ENCODE measurements around the gene PRKCD. TPM values are rescaled to one million over a fixed set of nuclear protein-coding genes. Genes with fewer than 3 reads are reported as not detected.

The PRKCD gene
- total RNA-seq, 6 donors from 2014 or later: 57.7 to 116 (median 67.9) TPM

DNA sequence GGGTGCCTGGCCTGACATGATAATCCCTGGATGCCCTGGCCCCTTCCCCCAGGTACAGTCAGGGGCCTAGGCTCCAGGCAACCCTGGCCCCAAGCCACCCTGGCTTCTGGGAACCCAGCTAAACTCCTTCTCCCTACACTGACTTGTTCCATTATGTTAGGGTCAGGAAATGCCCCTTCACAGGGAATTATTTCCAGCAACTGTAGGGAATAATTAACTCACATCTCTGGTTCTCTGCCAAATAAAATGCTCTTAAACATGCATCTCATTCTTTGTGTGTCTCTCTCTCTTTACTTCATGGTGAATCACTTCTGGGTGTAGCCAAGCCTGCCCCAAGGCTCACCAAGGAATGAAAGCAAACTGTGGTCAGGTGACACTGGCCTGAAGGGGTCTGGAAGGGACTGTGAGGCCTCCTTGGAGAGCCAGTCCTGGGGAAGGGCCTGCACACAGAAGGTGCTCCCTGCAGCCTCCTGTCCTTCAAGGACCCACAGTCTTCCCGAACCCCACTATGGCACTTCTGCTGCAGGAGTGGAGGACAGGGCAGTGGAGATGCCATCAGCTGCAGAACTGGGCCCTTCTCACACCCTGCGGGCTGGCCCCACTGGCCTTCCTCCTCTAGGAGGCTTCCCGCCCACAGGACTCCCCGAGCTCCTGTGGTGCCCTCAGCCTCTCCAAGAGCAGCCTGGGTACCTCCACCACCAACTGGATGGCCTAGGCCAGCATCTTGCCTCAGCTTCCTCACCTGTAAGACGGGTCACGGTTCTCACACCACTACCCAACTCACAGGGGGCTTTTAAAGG is 77.2 kb downstream of the PRKCD start:
- peak; percentile 53 to 79 for ATAC-seq (ENCODE audit: low FRiP score in 2 of 2)
- H3K4me3 ChIP-seq: no peak overlapping the region
- H3K27me3 ChIP-seq: no peaks in the 10 kb centered on the region
- peak overlapping the region; percentile 54 to 86 (median 73) for H3K27ac ChIP-seq
- peak in 1 of 2 donors; percentile 79 for DNase-seq
- peak in 1 of 4 donors; percentile 88 for TF ChIP-seq EP300 (IDR thresholded peaks at IDR 0.05)
- no peak for TF ChIP-seq POLR2A (IDR thresholded peaks at IDR 0.05)
- peak; percentile 27 to 57 for TF ChIP-seq POLR2AphosphoS5 (IDR thresholded peaks at IDR 0.05)
- TF ChIP-seq, protein P1, sequence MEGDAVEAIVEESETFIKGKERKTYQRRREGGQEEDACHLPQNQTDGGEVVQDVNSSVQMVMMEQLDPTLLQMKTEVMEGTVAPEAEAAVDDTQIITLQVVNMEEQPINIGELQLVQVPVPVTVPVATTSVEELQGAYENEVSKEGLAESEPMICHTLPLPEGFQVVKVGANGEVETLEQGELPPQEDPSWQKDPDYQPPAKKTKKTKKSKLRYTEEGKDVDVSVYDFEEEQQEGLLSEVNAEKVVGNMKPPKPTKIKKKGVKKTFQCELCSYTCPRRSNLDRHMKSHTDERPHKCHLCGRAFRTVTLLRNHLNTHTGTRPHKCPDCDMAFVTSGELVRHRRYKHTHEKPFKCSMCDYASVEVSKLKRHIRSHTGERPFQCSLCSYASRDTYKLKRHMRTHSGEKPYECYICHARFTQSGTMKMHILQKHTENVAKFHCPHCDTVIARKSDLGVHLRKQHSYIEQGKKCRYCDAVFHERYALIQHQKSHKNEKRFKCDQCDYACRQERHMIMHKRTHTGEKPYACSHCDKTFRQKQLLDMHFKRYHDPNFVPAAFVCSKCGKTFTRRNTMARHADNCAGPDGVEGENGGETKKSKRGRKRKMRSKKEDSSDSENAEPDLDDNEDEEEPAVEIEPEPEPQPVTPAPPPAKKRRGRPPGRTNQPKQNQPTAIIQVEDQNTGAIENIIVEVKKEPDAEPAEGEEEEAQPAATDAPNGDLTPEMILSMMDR (IDR thresholded peaks at IDR 0.05): no peak
- no peaks in the 10 kb centered on the region for H3K9me3 ChIP-seq
- H3K36me3 ChIP-seq: peaks cover 12 to 80% (median 69%) of the 10 kb centered on the region in 4 donors
- peaks cover 21 to 77% (median 68%) of the 10 kb centered on the region in 4 donors for H3K4me1 ChIP-seq
- 85 to 91% methylated on average over 5 to 6 of the region's 6 CpGs for WGBS, 2 donors

DNA sequence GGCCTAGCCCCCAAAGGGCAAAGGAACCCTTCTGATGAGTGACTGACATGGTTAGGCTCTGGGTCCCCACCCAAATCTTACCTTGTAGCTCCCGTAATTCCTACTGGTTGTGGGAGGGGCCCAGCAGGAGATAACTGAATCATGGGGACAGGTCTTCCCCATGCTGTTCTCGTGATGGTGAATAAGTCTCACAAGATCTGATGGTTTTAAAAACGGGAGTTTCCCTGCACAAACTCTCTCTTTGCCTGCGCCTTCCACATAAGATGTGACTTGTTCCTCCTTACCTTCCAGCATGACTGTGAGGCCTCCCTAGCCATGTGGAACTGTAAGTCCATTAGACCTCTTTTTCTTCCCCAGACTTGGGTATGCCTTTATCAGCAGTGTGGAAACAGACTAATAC is 77.9 kb downstream of the PRKCD start:
- no peak for TF ChIP-seq EP300 (IDR thresholded peaks at IDR 0.05)
- TF ChIP-seq POLR2AphosphoS5 (IDR thresholded peaks at IDR 0.05): no peak
- TF ChIP-seq, protein P1 (IDR thresholded peaks at IDR 0.05): no peak
- Histone ChIP-seq H3K36me3 (peaks cover 12 to 73% (median 64%) of the 10 kb centered on the region in 4 donors), H3K27ac (peak overlapping the region; percentile 40 to 86 (median 73)), H3K4me1 (peaks cover 27 to 84% (median 74%) of the 10 kb centered on the region in 4 donors), H3K9me3 (no peaks in the 10 kb centered on the region), H3K4me3 (no peak overlapping the region), H3K27me3 (no peaks in the 10 kb centered on the region)
- DNase-seq: no peak
- WGBS, 2 donors: 86 to 91% methylated on average over 3 to 4 of the region's 4 CpGs
- ATAC-seq (ENCODE audit: low FRiP score in 2 of 2): no peak

DNA sequence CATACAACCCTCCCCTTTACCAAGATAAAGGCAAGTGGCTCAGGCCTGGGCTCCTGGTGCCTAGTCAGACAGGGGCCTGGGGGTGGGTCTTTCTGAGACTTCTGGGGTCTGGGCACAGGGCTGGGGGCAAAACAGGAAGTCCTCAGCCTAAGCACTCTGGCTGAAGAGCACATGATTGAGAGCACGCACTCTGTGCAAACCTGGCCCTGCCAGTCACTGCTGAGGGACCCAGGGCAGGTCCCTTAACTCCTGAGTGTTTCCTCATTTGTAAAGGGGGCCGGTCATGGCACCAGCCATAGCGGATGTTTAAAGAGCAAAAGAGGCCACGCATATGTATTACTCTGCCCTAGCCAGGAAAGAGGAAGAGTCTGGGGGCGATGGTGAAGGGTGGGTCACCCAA is 78.8 kb downstream of the PRKCD start:
- no peak for ATAC-seq (ENCODE audit: low FRiP score in 2 of 2)
- Histone ChIP-seq H3K4me1 (peaks cover 37 to 93% (median 83%) of the 10 kb centered on the region in 4 donors), H3K9me3 (no peaks in the 10 kb centered on the region), H3K4me3 (no peak overlapping the region), H3K27ac (peak overlapping the region; percentile 40 to 86 (median 73)), H3K36me3 (peaks cover 5 to 64% (median 55%) of the 10 kb centered on the region in 4 donors), H3K27me3 (no peaks in the 10 kb centered on the region)
- peak in 1 of 2 donors; percentile 78 for DNase-seq
- 60 to 80% methylated on average over 4 to 5 of the region's 5 CpGs for WGBS, 2 donors
- TF ChIP-seq, protein P1 (IDR thresholded peaks at IDR 0.05): no peak
- no peak for TF ChIP-seq POLR2A (IDR thresholded peaks at IDR 0.05)
- TF ChIP-seq POLR2AphosphoS5 (IDR thresholded peaks at IDR 0.05): no peak
- no peak for TF ChIP-seq EP300 (IDR thresholded peaks at IDR 0.05)

DNA sequence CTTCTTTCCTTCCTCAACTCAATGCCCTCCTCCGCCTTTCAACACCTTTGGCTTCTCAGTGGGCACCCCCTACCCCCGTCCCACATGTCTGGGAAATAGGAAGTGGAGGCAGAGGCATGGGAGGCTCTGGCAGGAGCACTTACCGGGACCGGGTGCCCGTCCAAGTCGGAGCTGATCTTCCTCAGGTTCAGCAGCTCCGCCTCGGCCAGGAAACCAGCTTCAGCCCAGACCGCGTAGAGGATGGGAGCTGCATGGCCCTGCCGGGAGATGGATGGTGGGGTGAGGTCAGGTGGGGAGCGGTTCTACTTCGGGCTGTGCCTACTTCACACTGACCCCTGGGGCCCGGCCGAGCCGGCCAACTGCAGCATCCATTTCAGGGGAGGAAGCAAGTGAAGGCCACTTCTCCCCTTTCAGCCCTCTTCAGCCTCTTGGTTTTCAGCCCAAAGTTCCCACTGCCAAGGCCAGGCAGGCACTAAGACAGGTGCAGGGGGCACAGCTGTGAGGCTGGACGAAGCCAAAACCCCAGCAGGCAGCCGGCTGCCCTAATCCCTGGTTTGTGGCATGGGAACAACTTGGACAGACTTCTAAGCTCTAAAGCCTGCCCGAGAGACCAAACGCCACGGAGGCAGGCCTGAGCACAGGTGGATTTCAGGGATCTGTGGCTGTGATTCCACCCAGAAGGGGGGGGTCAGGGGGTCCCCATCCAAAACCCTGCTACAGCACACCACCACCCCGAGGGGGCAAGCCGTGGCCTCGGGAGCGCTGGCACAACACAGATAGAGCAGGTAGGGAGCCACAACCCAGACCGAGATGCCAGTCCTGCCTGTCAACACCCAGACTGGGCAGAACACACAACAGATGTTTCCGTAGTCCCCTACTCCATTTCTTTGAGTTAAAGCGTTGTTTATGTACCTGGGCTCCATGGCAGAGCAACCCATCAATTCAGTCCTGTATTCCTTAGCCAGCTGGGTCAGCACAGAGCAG is 80.3 kb downstream of the PRKCD start:
- TF ChIP-seq POLR2A (IDR thresholded peaks at IDR 0.05) (no peak), POLR2AphosphoS5 (IDR thresholded peaks at IDR 0.05) (no peak), EP300 (IDR thresholded peaks at IDR 0.05) (no peak)
- TF ChIP-seq, protein P1 (IDR thresholded peaks at IDR 0.05): no peak
- Histone ChIP-seq H3K27me3 (no peaks in the 10 kb centered on the region), H3K27ac (peak overlapping the region; percentile 62 to 86 (median 72)), H3K36me3 (peaks cover 3 to 51% (median 42%) of the 10 kb centered on the region in 4 donors), H3K4me3 (no peak overlapping the region), H3K9me3 (no peaks in the 10 kb centered on the region), H3K4me1 (peaks cover 32 to 87% (median 82%) of the 10 kb centered on the region in 4 donors)
- WGBS, 2 donors: 81 to 90% methylated on average over 21 to 28 of the region's 28 CpGs
- no peak for ATAC-seq (ENCODE audit: low FRiP score in 2 of 2)
- peak in 1 of 2 donors; percentile 74 for DNase-seq

Measured in upper lobe of left lung (tissue), 6 donors.